T47D (cell line): ENCODE measurements around the gene TTC7B.

ENCODE experiments used
- DNase-seq, 2 experiments: peaks; one replicate each; pipeline versions ENCODE4 v3.0.0 to v3.0.0-alpha.2; 2011 to 2012; ENCODE audit warnings: low read depth in 1 of 2, low spot score in 1 of 2
- JUND ChIP-seq: IDR thresholded peaks from 2 replicates; pipeline ENCODE4 v1.6.1; 2012; ENCODE audit warnings: low read depth
- in situ Hi-C: cut with HindIII; loops from 2 replicates; pipeline ENCODE4 v1.10.0; 2016; ENCODE audit warnings: low sequenced_read_pairs, low pct_unique_long_range_greater_than_20kb

The TTC7B gene

GRCh38 chr14:90621201-90621600 lies 195.0 kb downstream of the TTC7B start:
- DNase-seq, result no peak
- in situ Hi-C loops, result no loop called here
- no peak for TF ChIP-seq JUND

DNA sequence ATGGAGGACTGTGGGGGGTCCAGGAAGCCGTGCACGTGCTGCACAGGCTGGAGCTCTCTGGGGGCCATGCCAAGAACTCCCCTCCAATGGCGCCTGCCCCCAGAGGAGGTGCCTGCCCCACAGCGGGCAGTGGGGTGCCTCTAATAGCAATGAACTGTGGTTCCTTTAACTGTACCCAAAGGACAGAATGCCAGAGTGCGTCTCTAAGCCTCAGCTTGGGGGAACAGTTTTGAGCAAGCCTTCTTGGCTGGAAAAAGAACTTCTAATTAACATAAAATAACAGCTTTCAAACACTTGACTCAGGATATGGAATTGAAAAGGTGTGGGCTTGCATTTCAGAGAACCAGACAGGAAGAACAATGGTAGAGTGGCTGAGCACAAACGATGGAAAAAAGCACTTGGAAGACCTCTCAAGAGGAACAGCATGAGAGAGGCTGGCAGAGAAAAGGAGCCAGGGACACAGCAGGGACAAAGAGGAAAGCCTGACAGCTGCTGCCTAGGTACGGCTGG lies 195.6 kb downstream of the TTC7B start:
- in situ Hi-C loops, result no loop called here

DNA sequence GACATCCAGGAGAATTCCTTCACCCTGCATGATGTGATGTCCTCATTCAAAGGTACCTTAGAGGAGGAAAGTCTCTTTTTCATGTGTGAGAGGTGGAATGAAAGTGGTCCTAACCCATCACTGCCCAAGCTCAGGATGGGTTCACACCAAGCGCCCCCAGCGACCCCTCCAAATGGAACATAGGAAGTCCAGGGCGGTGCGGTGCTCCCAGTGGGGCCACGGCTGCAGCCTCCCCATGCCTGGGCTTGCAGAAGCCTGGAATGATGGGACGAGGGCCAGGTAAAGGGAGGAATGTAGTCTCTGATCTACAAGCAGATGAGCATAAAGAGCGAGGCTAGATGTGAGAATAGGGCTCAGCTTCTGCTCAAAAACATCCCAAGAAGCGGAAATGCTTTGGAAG lies 196.3 kb downstream of the TTC7B start:
- in situ Hi-C loops, result no loop called here

More for the DNA sequence above, 195.6 kb downstream of the TTC7B start:
- DNase-seq, result no peak
- no peak for TF ChIP-seq JUND

GRCh38 chr14:90617961-90618360 lies 198.3 kb downstream of the TTC7B start:
- in situ Hi-C loops, result no loop called here
- TF ChIP-seq JUND, result no peak
- no peak for DNase-seq

More for the DNA sequence above, 196.3 kb downstream of the TTC7B start:
- no peak for DNase-seq
- TF ChIP-seq JUND, result no peak

GRCh38 chr14:90616881-90617280 lies 199.3 kb downstream of the TTC7B start:
- TF ChIP-seq JUND, result no peak
- DNase-seq, result no peak
- in situ Hi-C loops, result no loop called here

- TF ChIP-seq JUND, result no peak
- in situ Hi-C loops, result no loop called here
- DNase-seq, result no peak
Observed at GRCh38 chr14:90616313-90616712, 199.9 kb downstream of the TTC7B start.

DNA sequence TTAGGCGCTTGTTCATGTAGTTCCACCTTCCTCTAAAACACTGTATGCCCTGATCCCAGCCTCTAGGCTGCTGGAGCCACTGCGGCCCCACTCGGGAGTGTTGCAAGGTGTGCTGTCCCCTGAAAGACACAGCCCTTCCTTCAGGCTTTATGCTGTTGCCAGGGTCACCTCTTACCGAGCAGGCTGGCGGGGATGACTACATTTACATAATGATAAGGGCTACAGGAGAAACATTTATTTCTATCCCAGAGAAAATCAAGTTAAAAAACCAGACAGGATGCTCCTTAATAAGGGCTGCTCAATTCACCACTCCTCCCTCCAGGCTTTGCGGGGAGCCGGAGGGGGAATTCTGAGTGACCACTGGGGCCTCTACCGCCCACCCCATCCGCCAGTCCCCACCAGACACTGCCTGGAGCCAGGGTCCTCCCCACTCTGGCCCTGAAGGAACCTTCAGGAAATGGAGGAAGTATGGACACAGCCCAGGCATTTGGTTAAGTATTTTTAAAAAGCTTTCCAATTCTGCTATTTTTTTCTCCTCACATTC lies 200.6 kb downstream of the TTC7B start:
- no peak for DNase-seq
- no peak for TF ChIP-seq JUND
- in situ Hi-C loops, result no loop called here

- in situ Hi-C loops, result no loop called here
Observed at GRCh38 chr14:90614696-90615516, 201.3 kb downstream of the TTC7B start.

GRCh38 chr14:90613997-90614396 lies 202.2 kb downstream of the TTC7B start:
- no peak for TF ChIP-seq JUND
- in situ Hi-C loops, result no loop called here
- DNase-seq, result no peak

More at GRCh38 chr14:90614696-90615516, 201.3 kb downstream of the TTC7B start:
- TF ChIP-seq JUND, result no peak
- no peak for DNase-seq

GRCh38 chr14:90613453-90613852 lies 202.8 kb downstream of the TTC7B start:
- in situ Hi-C loops, result no loop called here
- no peak for TF ChIP-seq JUND

GRCh38 chr14:90612801-90613200 lies 203.4 kb downstream of the TTC7B start:
- TF ChIP-seq JUND, result no peak
- in situ Hi-C loops, result no loop called here
- DNase-seq, result no peak

More at GRCh38 chr14:90613453-90613852, 202.8 kb downstream of the TTC7B start:
- no peak for DNase-seq

DNA sequence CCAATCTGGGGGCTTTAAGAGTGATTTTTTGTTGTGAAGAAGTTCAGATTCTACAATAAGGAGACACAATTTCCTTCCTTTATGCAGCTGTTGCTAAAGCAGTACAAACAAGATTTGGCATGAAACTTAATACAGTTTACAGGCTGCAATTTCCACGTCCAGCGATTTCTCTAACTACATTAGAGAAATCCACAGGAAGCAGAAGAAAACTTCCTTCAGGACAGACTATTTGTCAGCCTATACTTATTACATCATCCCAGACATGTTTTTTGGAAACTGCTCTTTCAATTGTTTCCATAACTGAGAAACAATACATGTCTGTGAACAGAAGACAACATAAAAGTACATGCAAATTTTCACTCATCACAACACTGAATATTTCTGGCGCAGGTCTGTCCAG lies 204.3 kb downstream of the TTC7B start:
- no peak for DNase-seq
- in situ Hi-C loops, result no loop called here
- no peak for TF ChIP-seq JUND

DNA sequence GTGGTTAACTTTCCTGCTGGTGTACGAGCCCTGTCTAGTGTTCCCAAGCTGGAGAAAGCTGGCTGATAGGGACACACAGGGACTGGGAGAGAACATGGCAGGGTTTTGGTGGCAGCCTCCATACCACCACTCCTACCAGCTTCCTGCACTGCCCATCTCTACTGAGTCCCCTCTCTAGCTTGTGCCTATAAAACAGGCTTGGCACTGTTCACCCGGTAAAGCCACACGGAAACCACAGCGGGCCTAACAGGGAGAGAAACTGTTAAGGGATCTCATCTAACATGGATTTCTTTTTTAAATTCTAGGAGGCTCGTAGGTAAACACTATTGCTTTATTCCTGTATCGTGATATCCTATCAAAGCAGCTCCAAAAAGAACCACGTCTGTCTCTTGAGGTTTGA lies 204.7 kb downstream of the TTC7B start:
- in situ Hi-C loops, result no loop called here
- DNase-seq, result no peak
- no peak for TF ChIP-seq JUND
